ENCODE data around the gene TIMM21. TPM values are rescaled to one million over a fixed set of nuclear protein-coding genes. Genes with fewer than 3 reads are reported as not detected.

Gene TIMM21
- polyA plus RNA-seq, 2 donors = 19.7 to 22.4 TPM

DNA sequence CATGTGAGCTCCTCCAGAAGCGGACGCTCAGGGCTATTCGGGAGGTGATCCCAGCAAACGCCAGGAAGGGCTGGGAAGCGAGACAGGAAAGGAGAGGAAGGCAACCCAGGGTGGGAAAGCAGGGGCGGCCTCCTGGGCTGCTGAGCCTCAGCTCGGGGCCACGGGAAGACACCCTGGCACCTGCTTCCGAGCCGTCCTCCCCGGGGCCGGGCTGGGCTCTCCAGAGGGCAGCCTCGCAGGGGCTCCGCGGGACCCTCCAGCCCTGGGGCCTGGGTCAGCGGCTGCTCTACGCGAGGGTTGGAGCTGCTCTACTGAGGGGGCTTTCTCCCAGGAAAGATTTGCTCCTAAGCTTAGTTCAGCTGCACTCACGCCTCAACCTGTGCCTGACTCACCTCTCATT lies 34.0 kb downstream of the TIMM21 start:
- no peak overlapping the region for H3K27ac ChIP-seq (ENCODE audit: low read depth in 2 of 2, low read length in 1 of 2)
- H3K4me1 ChIP-seq (ENCODE audit: control insufficient read depth in 2 of 2, insufficient read depth in 2 of 2, low read length in 1 of 2) = no peaks in the 10 kb centered on the region
- H3K36me3 ChIP-seq (ENCODE audit: control insufficient read depth in 2 of 2, insufficient read depth in 2 of 2, low read length in 1 of 2) = no peaks in the 10 kb centered on the region
- WGBS, 2 donors = 93% methylated on average over 14 to 19 of the region's 19 CpGs
- no peak overlapping the region for H3K4me3 ChIP-seq (ENCODE audit: low read depth in 1 of 2, low read length in 2 of 2)
- no peaks in the 10 kb centered on the region for H3K9me3 ChIP-seq (ENCODE audit: control insufficient read depth in 2 of 2, insufficient read depth in 1 of 2, low read depth in 1 of 2, low read length in 1 of 2)
- no peaks in the 10 kb centered on the region for H3K27me3 ChIP-seq (ENCODE audit: control insufficient read depth in 1 of 2, insufficient read depth in 2 of 2, low read length in 2 of 2)

DNA sequence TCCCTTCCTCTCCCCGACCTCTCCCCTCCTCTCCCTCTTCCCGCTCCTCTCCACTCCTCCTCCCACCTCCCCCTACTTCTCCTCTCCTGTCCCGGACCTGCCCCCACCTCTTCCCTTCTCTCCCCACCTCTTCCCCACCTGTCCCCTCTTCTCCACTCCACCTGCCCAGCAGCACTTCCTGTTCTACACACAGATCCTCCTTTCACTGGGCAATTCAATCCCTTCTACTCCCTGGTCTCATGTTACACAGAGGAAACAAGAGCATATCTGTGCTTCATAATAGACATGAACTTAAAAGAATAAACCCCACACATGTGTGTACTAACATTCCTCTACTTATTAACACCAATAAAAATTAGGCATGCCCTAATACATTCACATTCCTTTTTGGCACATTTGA lies 34.8 kb downstream of the TIMM21 start:
- no peak overlapping the region for H3K4me3 ChIP-seq (ENCODE audit: low read depth in 1 of 2, low read length in 2 of 2)
- H3K27me3 ChIP-seq (ENCODE audit: control insufficient read depth in 1 of 2, insufficient read depth in 2 of 2, low read length in 2 of 2) = no peaks in the 10 kb centered on the region
- no peaks in the 10 kb centered on the region for H3K9me3 ChIP-seq (ENCODE audit: control insufficient read depth in 2 of 2, insufficient read depth in 1 of 2, low read depth in 1 of 2, low read length in 1 of 2)
- no peak overlapping the region for H3K27ac ChIP-seq (ENCODE audit: low read depth in 2 of 2, low read length in 1 of 2)
- H3K36me3 ChIP-seq (ENCODE audit: control insufficient read depth in 2 of 2, insufficient read depth in 2 of 2, low read length in 1 of 2) = no peaks in the 10 kb centered on the region
- no peaks in the 10 kb centered on the region for H3K4me1 ChIP-seq (ENCODE audit: control insufficient read depth in 2 of 2, insufficient read depth in 2 of 2, low read length in 1 of 2)
- 42 to 59% methylated on average over 3 of the region's 3 CpGs for WGBS, 2 donors

- WGBS, 2 donors = 49 to 55% methylated on average over 3 of the region's 3 CpGs
Measured at GRCh38 chr18:74184875-74185274, 36.6 kb downstream of the TIMM21 start.

GRCh38 chr18:74185860-74186259 lies 37.5 kb downstream of the TIMM21 start:
- H3K4me1 ChIP-seq (ENCODE audit: control insufficient read depth in 2 of 2, insufficient read depth in 2 of 2, low read length in 1 of 2) = no peaks in the 10 kb centered on the region
- H3K4me3 ChIP-seq (ENCODE audit: low read depth in 1 of 2, low read length in 2 of 2) = no peak overlapping the region
- no peak overlapping the region for H3K27ac ChIP-seq (ENCODE audit: low read depth in 2 of 2, low read length in 1 of 2)
- 86 to 89% methylated on average over 2 of the region's 2 CpGs for WGBS, 2 donors
- no peaks in the 10 kb centered on the region for H3K27me3 ChIP-seq (ENCODE audit: control insufficient read depth in 1 of 2, insufficient read depth in 2 of 2, low read length in 2 of 2)
- no peaks in the 10 kb centered on the region for H3K36me3 ChIP-seq (ENCODE audit: control insufficient read depth in 2 of 2, insufficient read depth in 2 of 2, low read length in 1 of 2)
- no peaks in the 10 kb centered on the region for H3K9me3 ChIP-seq (ENCODE audit: control insufficient read depth in 2 of 2, insufficient read depth in 1 of 2, low read depth in 1 of 2, low read length in 1 of 2)

More at GRCh38 chr18:74184875-74185274, 36.6 kb downstream of the TIMM21 start:
- Histone ChIP-seq H3K27ac (ENCODE audit: low read depth in 2 of 2, low read length in 1 of 2) (no peak overlapping the region), H3K4me3 (ENCODE audit: low read depth in 1 of 2, low read length in 2 of 2) (no peak overlapping the region), H3K9me3 (ENCODE audit: control insufficient read depth in 2 of 2, insufficient read depth in 1 of 2, low read depth in 1 of 2, low read length in 1 of 2) (no peaks in the 10 kb centered on the region), H3K27me3 (ENCODE audit: control insufficient read depth in 1 of 2, insufficient read depth in 2 of 2, low read length in 2 of 2) (no peaks in the 10 kb centered on the region), H3K36me3 (ENCODE audit: control insufficient read depth in 2 of 2, insufficient read depth in 2 of 2, low read length in 1 of 2) (no peaks in the 10 kb centered on the region), H3K4me1 (ENCODE audit: control insufficient read depth in 2 of 2, insufficient read depth in 2 of 2, low read length in 1 of 2) (no peaks in the 10 kb centered on the region)

DNA sequence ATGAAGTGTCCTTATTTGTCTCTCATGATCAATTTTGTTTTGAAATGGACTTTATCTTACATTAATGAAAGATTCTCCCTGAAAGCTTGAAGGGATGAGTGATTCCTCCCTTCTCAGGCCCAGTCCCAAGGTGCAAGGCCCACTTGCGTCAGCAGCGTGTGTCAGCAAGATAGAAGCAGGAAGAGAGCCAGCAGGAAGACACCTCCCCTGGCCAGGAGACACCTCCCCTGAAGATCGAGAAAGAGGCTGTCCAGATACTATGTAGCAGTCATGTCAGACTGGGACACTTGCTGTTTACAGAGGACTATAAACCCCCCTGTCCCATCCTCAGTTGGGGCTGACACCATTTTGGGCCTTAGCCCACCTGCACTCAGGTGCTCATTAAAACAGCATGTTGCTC lies 38.3 kb downstream of the TIMM21 start:
- H3K36me3 ChIP-seq (ENCODE audit: control insufficient read depth in 2 of 2, insufficient read depth in 2 of 2, low read length in 1 of 2) = no peaks in the 10 kb centered on the region

GRCh38 chr18:74190086-74190485 lies 41.8 kb downstream of the TIMM21 start:
- H3K9me3 ChIP-seq (ENCODE audit: control insufficient read depth in 2 of 2, insufficient read depth in 1 of 2, low read depth in 1 of 2, low read length in 1 of 2) = no peaks in the 10 kb centered on the region
- H3K36me3 ChIP-seq (ENCODE audit: control insufficient read depth in 2 of 2, insufficient read depth in 2 of 2, low read length in 1 of 2) = no peaks in the 10 kb centered on the region
- no peaks in the 10 kb centered on the region for H3K27me3 ChIP-seq (ENCODE audit: control insufficient read depth in 1 of 2, insufficient read depth in 2 of 2, low read length in 2 of 2)
- no peaks in the 10 kb centered on the region for H3K4me1 ChIP-seq (ENCODE audit: control insufficient read depth in 2 of 2, insufficient read depth in 2 of 2, low read length in 1 of 2)
- 57 to 62% methylated on average over 4 of the region's 4 CpGs for WGBS, 2 donors
- H3K27ac ChIP-seq (ENCODE audit: low read depth in 2 of 2, low read length in 1 of 2) = no peak overlapping the region
- H3K4me3 ChIP-seq (ENCODE audit: low read depth in 1 of 2, low read length in 2 of 2) = no peak overlapping the region

More for the DNA sequence above, 38.3 kb downstream of the TIMM21 start:
- no peak overlapping the region for H3K27ac ChIP-seq (ENCODE audit: low read depth in 2 of 2, low read length in 1 of 2)
- 82 to 84% methylated on average over 3 of the region's 3 CpGs for WGBS, 2 donors
- no peaks in the 10 kb centered on the region for H3K4me1 ChIP-seq (ENCODE audit: control insufficient read depth in 2 of 2, insufficient read depth in 2 of 2, low read length in 1 of 2)
- no peaks in the 10 kb centered on the region for H3K27me3 ChIP-seq (ENCODE audit: control insufficient read depth in 1 of 2, insufficient read depth in 2 of 2, low read length in 2 of 2)
- no peaks in the 10 kb centered on the region for H3K9me3 ChIP-seq (ENCODE audit: control insufficient read depth in 2 of 2, insufficient read depth in 1 of 2, low read depth in 1 of 2, low read length in 1 of 2)
- H3K4me3 ChIP-seq (ENCODE audit: low read depth in 1 of 2, low read length in 2 of 2) = no peak overlapping the region

GRCh38 chr18:74191577-74191976 lies 43.3 kb downstream of the TIMM21 start:
- no peaks in the 10 kb centered on the region for H3K9me3 ChIP-seq (ENCODE audit: control insufficient read depth in 2 of 2, insufficient read depth in 1 of 2, low read depth in 1 of 2, low read length in 1 of 2)
- H3K4me3 ChIP-seq (ENCODE audit: low read depth in 1 of 2, low read length in 2 of 2) = no peak overlapping the region
- WGBS, 2 donors = 85 to 89% methylated on average over 14 of the region's 14 CpGs
- H3K27me3 ChIP-seq (ENCODE audit: control insufficient read depth in 1 of 2, insufficient read depth in 2 of 2, low read length in 2 of 2) = no peaks in the 10 kb centered on the region
- no peak overlapping the region for H3K27ac ChIP-seq (ENCODE audit: low read depth in 2 of 2, low read length in 1 of 2)
- H3K36me3 ChIP-seq (ENCODE audit: control insufficient read depth in 2 of 2, insufficient read depth in 2 of 2, low read length in 1 of 2) = no peaks in the 10 kb centered on the region
- H3K4me1 ChIP-seq (ENCODE audit: control insufficient read depth in 2 of 2, insufficient read depth in 2 of 2, low read length in 1 of 2) = no peaks in the 10 kb centered on the region

- 62 to 73% methylated on average over 3 of the region's 3 CpGs for WGBS, 2 donors
- Histone ChIP-seq H3K4me1 (ENCODE audit: control insufficient read depth in 2 of 2, insufficient read depth in 2 of 2, low read length in 1 of 2) (no peaks in the 10 kb centered on the region), H3K4me3 (ENCODE audit: low read depth in 1 of 2, low read length in 2 of 2) (no peak overlapping the region), H3K27me3 (ENCODE audit: control insufficient read depth in 1 of 2, insufficient read depth in 2 of 2, low read length in 2 of 2) (no peaks in the 10 kb centered on the region), H3K36me3 (ENCODE audit: control insufficient read depth in 2 of 2, insufficient read depth in 2 of 2, low read length in 1 of 2) (no peaks in the 10 kb centered on the region), H3K9me3 (ENCODE audit: control insufficient read depth in 2 of 2, insufficient read depth in 1 of 2, low read depth in 1 of 2, low read length in 1 of 2) (no peaks in the 10 kb centered on the region), H3K27ac (ENCODE audit: low read depth in 2 of 2, low read length in 1 of 2) (no peak overlapping the region)
Measured at GRCh38 chr18:74194691-74195090, 46.4 kb downstream of the TIMM21 start.

GRCh38 chr18:74196220-74197119 lies 48.1 kb downstream of the TIMM21 start:
- 2 to 3% methylated on average over 9 of the region's 9 CpGs for WGBS, 2 donors
- Histone ChIP-seq H3K36me3 (ENCODE audit: control insufficient read depth in 2 of 2, insufficient read depth in 2 of 2, low read length in 1 of 2) (no peaks in the 10 kb centered on the region), H3K27me3 (ENCODE audit: control insufficient read depth in 1 of 2, insufficient read depth in 2 of 2, low read length in 2 of 2) (no peaks in the 10 kb centered on the region), H3K4me1 (ENCODE audit: control insufficient read depth in 2 of 2, insufficient read depth in 2 of 2, low read length in 1 of 2) (no peaks in the 10 kb centered on the region), H3K27ac (ENCODE audit: low read depth in 2 of 2, low read length in 1 of 2) (no peak overlapping the region), H3K4me3 (ENCODE audit: low read depth in 1 of 2, low read length in 2 of 2) (peak overlapping the region in 1 of 2 donors; percentile 35), H3K9me3 (ENCODE audit: control insufficient read depth in 2 of 2, insufficient read depth in 1 of 2, low read depth in 1 of 2, low read length in 1 of 2) (no peaks in the 10 kb centered on the region)

Measured in esophagus (tissue), 2 donors.